Activated naive CD8-positive, alpha-beta T cell treated with anti-CD3 and anti-CD28 coated beads, Interleukin-2, amount 10 ng/mL, durations not matched to agents 7 days and 5 days (primary cell): ENCODE results near the gene SLC9A9. TPM values are rescaled to one million over a fixed set of nuclear protein-coding genes. Genes with fewer than 3 reads are reported as not detected.
A peak's percentile ranks its signal among the peaks of the same experiment; 100 is the strongest.
"Not testable (repeated sequence)": the region's sequence is repeated elsewhere in the genome, so short reads cannot be mapped to it uniquely, and the experiment has no call there.

ENCODE experiments used
- ATAC-seq: fragments of 150-1000 bp; cut with Tn5 transposase; one replicate; pipeline ENCODE4 v1.10.0; 2021; ENCODE audit warnings: low read depth, moderate library complexity
- POLR2A ChIA-PET: fragments of 350-600 bp; sonication (Branson Sonifier 250); formaldehyde crosslinking; loops from one replicate; lab custom pipeline; 2021; ENCODE audit warnings: antibody characterized with exemption; lab: Charles Lee
- DNase-seq: peaks from one replicate; pipeline ENCODE4 v3.0.0; 2021
- H3K27ac Mint-ChIP-seq: one replicate; pipeline ENCODE4 v1.8.0; 2022; ENCODE audit warnings: mild to moderate bottlenecking, mixed read lengths
- H3K27me3 Mint-ChIP-seq: one replicate; pipeline ENCODE4 v1.8.0; 2022; ENCODE audit warnings: mild to moderate bottlenecking, moderate library complexity, mixed read lengths
- H3K36me3 Mint-ChIP-seq: one replicate; pipeline ENCODE4 v1.8.0; 2021; ENCODE audit warnings: mild to moderate bottlenecking, mixed read lengths
- H3K4me1 Mint-ChIP-seq: one replicate; pipeline ENCODE4 v1.8.0; 2021; ENCODE audit warnings: mixed read lengths
- H3K4me3 Mint-ChIP-seq: one replicate; pipeline ENCODE4 v1.8.0; 2022; ENCODE audit warnings: mild to moderate bottlenecking, moderate library complexity, mixed read lengths
- H3K9me3 Mint-ChIP-seq: one replicate; pipeline ENCODE4 v1.8.0; 2021; ENCODE audit warnings: mixed read lengths
- total RNA-seq, 2 experiments: library from RNA; stranded (reverse); gene quantifications; one replicate each; pipeline ENCODE4 v1.2.3, GENCODE V29; 2021

SLC9A9 gene
- 10 to 100 TPM in 1 of 2 experiments, 1 to 10 TPM in 1; 9.9 to 13.2 TPM for total RNA-seq

DNA sequence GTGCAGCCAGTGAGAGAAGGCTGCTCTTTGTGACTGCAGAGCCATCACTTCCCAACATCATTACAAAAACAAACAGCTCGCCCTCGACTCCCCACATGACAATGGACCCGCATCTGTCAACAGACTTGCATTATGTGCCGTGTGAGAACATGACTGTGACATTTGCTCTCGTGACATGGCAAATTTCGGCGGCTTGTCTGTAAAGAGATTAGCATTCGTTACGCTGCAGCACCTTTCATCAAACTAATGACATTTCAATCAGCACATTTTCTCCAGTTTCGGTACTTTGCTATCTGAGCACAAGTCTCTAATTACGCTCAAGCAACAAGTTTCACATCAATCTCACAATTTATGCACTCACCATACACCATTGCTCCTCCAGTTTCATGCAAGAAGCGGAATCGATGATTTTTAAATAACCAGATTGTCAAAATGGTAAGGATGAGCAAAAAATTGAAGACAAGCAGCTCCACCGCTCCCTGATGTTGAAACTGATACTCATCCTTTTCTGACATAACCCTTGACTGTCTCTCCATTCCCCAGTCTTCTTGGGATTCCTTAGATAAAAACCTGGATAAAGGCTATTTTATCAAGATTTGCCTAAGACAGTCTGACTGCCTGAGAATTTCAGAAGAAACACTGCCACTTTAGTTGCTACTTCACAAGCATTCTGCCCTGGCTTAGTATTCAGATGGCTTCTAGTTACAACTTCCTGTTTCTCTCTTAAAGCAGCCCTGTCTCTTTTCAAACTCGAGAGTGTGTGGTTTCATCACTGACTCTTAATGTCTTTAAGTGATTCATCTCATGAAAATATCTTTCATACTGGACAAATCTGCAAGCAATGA is at the start of gene SLC9A9:
SLC9A9 (minus strand) TSS at position 682 of the 845 bp plus-strand sequence; CDS start at position 536, 146 bp downstream.
- H3K27me3 Mint-ChIP-seq = peaks cover 3% of the 10 kb centered on the region
- POLR2A ChIA-PET = interaction anchor here (1.4 to 1.7 kb wide), 3 partner anchors 24 to 124 kb away, joined by 3 to 14 read pairs (median 11); partner anchors contain the start of gene DIPK2A

DNA sequence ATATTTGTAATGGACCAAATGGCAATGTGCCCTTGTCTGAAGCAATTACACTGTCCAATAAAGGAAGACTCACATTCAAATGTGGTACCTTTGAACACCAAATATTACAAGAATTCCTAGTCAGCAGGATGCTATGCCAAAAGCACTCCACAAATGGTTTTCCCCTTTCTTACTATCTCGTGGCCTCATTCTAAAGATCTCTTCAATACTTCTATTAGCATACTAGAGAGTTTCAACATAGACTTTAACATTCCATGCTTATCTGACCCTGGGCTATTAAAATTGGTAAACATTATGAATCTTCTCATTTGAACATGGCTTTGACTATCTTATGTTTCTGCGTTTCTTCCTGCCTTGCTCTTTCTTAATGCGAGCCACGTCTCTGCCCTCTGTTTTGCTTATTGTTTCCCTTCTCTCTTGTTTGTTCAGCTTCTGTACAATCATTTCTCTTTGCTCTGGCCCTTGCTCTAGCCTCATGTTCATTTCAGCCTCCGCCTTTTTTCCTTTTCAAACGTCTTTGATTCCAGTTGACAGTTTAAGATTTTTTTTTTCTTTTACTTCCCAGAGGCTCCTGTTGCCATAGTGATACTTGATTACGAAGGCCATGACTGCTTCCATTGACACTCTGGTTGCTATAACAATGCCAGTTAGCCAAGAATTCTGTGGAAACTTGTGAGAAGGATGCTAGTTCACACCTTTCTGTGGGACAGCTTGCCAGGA is 49.5 kb upstream of the SLC9A9 start:
- DNase-seq (no peak), ATAC-seq (no peak)
- POLR2A ChIA-PET = no interaction called here
- Mint-ChIP-seq H3K36me3 (no peaks in the 10 kb centered on the region), H3K4me3 (no peak overlapping the region), H3K27ac (no peak overlapping the region), H3K4me1 (no peaks in the 10 kb centered on the region), H3K27me3 (peaks cover 13% of the 10 kb centered on the region), H3K9me3 (no peaks in the 10 kb centered on the region)

More for the DNA sequence above, at the start of gene SLC9A9:
- Mint-ChIP-seq H3K4me3 (peak within 1 kb of the TSS; percentile 89), H3K27ac (peak within 1 kb of the TSS; percentile 90), H3K4me1 (peaks cover 21% of the 10 kb centered on the region), H3K9me3 (no peaks in the 10 kb centered on the region), H3K36me3 (no peaks in the 10 kb centered on the region)
- peak; percentile 31 for DNase-seq
- ATAC-seq = peak; percentile 94

DNA sequence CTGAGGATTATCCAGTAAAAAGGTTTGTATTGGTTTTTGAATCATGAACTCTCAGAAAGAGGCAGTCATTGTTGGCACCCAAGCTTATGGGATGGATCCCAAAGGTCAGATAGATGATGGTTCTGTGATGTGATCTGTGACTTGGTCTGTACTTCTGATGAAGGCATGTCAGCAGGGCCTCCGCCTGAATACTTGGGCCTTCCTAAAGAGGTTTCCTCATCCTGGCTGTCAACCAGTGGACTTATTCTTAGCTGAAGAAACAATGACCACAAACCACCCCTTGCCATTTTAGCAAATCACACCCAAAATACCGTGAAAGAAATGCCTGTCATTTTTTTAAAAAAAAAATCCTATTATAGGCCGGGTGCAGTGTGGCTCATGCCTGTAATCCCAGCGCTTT is 48.2 kb upstream of the SLC9A9 start:
- Mint-ChIP-seq H3K4me1 (no peaks in the 10 kb centered on the region), H3K9me3 (no peaks in the 10 kb centered on the region), H3K4me3 (no peak overlapping the region), H3K27me3 (peaks cover 16% of the 10 kb centered on the region), H3K36me3 (no peaks in the 10 kb centered on the region), H3K27ac (no peak overlapping the region)
- POLR2A ChIA-PET = no interaction called here
- ATAC-seq (no peak), DNase-seq (no peak)

DNA sequence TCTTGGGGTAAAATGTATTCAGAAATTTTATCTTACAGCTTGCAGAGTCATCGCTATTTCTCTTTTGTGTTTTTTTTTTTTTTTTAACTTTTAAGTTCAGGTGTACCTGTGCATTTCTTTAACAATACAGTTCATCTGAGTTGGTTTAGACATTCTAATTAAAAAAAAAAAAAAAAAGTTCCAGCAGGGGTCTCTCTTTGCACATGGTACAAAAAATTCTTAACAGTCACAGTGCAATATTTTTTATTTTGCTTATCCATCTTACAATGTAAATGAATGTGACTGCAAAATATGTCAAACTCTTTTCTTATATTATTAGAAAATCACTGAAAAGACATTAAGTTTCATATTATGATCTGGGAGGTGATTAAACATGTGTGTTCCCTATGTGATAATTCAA is 47.5 kb upstream of the SLC9A9 start:
- ATAC-seq = no peak
- Mint-ChIP-seq H3K4me3 (no peak overlapping the region), H3K9me3 (no peaks in the 10 kb centered on the region), H3K27ac (no peak overlapping the region), H3K36me3 (no peaks in the 10 kb centered on the region), H3K27me3 (peaks cover 14% of the 10 kb centered on the region), H3K4me1 (no peaks in the 10 kb centered on the region)
- POLR2A ChIA-PET = no interaction called here
- no peak for DNase-seq

DNA sequence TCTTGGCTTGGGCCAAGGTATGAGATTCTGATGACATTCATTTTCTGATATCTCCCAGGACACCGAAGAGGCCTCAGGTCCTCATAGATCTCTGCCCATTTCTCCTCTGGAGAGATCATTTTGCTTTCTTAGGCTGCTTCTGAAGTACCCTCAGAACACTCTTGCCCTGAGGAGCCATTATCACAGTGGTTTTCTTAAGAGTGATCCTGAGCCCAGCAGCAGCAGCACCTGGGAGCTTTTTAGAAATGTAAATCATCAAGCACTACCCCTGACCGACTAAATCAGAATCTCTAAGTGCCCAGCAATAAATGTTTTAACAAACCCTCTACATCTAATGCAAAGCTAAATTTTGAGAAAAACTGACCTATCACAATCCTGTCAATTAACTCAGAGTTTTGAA is 40.6 kb upstream of the SLC9A9 start:
- ATAC-seq (no peak), DNase-seq (no peak)
- no peaks in the 10 kb centered on the region for H3K4me1 Mint-ChIP-seq
- no peak overlapping the region for H3K4me3 Mint-ChIP-seq
- no peaks in the 10 kb centered on the region for H3K36me3 Mint-ChIP-seq
- POLR2A ChIA-PET = no interaction called here
- H3K27me3 Mint-ChIP-seq = peaks cover 18% of the 10 kb centered on the region
- no peaks in the 10 kb centered on the region for H3K9me3 Mint-ChIP-seq
- H3K27ac Mint-ChIP-seq = no peak overlapping the region

DNA sequence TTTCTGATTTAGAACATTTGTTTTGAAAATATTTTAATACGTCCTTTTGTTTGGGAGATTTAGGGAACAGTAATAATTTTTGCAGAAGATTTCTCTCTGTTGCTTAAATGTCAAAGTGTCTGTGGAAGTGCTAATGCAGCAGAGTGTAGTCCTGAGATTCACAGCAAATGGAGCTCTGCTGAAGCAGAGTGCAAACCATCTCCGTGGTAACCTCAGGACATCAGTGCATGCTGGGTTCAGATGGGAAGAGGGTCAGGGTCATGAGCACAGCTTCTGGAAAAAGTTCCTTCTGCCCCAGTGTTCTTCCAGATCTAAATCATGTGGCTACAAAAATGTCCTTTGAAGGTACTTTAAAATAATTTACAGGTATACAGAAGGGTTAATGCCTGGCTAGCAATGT is 39.9 kb upstream of the SLC9A9 start:
- H3K27ac Mint-ChIP-seq = no peak overlapping the region
- no peaks in the 10 kb centered on the region for H3K4me1 Mint-ChIP-seq
- H3K27me3 Mint-ChIP-seq = peaks cover 17% of the 10 kb centered on the region
- DNase-seq (no peak), ATAC-seq (no peak)
- H3K4me3 Mint-ChIP-seq = no peak overlapping the region
- no peaks in the 10 kb centered on the region for H3K9me3 Mint-ChIP-seq
- POLR2A ChIA-PET = no interaction called here
- no peaks in the 10 kb centered on the region for H3K36me3 Mint-ChIP-seq

DNA sequence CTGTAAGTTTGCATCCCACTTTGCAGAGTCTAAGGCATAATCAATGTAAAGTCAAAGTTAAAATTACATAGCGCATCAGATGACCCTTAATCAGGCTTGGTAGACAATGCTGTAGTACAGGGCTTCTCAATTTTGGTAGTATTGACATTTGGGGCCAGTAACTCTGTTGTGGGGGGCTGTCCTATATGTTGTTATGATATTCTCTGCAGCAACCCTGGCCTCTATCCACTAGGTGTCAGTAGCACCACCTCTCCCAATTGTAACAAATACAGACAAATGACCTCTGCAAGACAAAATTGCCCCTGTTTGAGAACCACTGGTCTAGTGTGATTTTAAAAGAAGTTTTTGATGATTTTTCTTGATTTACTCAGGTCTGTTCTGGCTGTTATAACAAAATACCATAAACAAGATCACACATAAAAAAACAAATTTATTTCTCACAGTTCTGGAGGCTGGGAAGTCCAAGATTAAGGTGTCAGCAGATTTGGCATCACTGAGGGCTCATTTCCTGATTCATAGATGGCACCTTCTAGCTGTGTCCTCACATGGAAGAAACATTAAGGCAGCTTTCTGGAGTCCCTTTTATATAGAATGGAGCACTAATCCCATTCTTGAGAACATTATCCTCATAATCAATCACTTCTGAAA is 37.6 kb upstream of the SLC9A9 start:
- no peak overlapping the region for H3K4me3 Mint-ChIP-seq
- peaks cover 20% of the 10 kb centered on the region for H3K27me3 Mint-ChIP-seq
- no peaks in the 10 kb centered on the region for H3K4me1 Mint-ChIP-seq
- no peak overlapping the region for H3K27ac Mint-ChIP-seq
- H3K9me3 Mint-ChIP-seq = no peaks in the 10 kb centered on the region
- no peaks in the 10 kb centered on the region for H3K36me3 Mint-ChIP-seq
- DNase-seq (no peak), ATAC-seq (peak; percentile 77)
- POLR2A ChIA-PET = no interaction called here

DNA sequence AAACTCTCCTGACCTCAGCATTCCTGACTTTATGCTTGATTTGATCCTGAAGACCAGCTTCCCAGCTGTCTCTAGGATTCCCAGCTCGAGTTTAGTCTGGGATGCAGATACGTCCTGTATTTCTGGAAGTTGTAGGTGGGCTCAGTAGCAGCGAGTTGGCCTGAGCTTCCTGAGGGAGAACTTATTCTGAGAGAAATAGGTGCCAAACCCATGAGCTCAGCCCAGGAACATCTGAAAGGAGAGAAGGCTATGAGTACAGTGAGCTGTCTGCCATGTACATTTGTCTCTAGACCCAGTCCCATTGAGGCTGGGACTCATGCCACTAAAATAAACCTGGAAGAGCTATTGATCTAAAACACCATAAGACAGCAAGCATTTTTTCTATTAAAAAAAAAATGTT is 36.6 kb upstream of the SLC9A9 start:
- peaks cover 17% of the 10 kb centered on the region for H3K27me3 Mint-ChIP-seq
- DNase-seq (no peak), ATAC-seq (no peak)
- POLR2A ChIA-PET = interaction anchor here (0.9 kb wide), 1 partner anchor 87 kb away, joined by 3 read pairs; the partner anchor contains the start of gene DIPK2A
- H3K4me3 Mint-ChIP-seq = no peak overlapping the region
- no peak overlapping the region for H3K27ac Mint-ChIP-seq
- H3K36me3 Mint-ChIP-seq = no peaks in the 10 kb centered on the region
- H3K4me1 Mint-ChIP-seq = no peaks in the 10 kb centered on the region
- no peaks in the 10 kb centered on the region for H3K9me3 Mint-ChIP-seq

DNA sequence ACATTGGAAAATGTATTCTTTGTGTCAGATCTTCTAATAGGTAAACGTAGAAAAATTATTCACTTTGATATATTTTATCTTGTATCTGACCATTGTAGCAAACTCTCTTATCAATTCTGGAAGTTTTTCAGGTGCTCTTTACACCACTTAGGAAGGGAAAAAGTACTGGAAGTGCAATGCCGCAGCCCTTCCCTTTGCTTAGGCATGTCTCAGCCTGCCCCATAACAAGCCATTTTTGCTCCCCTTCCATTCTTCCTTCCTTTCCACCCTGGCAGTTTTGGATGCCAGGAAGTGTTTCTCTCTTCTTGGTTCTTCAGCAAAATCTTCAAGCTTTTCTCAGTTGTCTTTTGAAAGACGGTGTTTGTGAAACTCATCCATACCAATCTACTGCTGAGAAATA is 34.9 kb upstream of the SLC9A9 start:
- Mint-ChIP-seq H3K4me3 (no peak overlapping the region), H3K4me1 (no peaks in the 10 kb centered on the region), H3K9me3 (no peaks in the 10 kb centered on the region), H3K27ac (no peak overlapping the region), H3K27me3 (peaks cover 14% of the 10 kb centered on the region), H3K36me3 (no peaks in the 10 kb centered on the region)
- POLR2A ChIA-PET = no interaction called here
- DNase-seq (no peak), ATAC-seq (no peak)

DNA sequence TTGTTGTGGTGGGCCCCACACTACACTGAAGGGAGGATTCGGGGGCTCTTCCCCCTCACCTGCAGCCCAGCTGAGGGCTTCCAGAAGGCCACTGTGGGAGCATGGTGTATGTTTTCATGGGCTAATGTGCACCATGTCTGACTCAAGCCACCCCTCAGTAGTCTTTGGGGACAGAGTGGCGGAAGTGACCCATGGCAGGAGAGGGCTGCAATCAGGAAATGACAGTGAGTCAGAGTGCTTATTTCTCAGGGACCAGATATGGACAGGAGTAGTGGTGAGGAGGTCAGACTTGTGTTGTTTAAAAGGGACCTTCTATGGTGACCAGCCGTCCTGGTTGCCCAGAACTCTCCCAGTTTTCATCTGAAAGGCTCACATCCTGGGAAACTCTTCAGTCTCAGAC is 32.8 kb upstream of the SLC9A9 start:
- Mint-ChIP-seq H3K27ac (no peak overlapping the region), H3K9me3 (no peaks in the 10 kb centered on the region), H3K36me3 (no peaks in the 10 kb centered on the region), H3K4me1 (no peaks in the 10 kb centered on the region), H3K4me3 (no peak overlapping the region), H3K27me3 (peaks cover 14% of the 10 kb centered on the region)
- POLR2A ChIA-PET = no interaction called here
- ATAC-seq = no peak
- no peak for DNase-seq

DNA sequence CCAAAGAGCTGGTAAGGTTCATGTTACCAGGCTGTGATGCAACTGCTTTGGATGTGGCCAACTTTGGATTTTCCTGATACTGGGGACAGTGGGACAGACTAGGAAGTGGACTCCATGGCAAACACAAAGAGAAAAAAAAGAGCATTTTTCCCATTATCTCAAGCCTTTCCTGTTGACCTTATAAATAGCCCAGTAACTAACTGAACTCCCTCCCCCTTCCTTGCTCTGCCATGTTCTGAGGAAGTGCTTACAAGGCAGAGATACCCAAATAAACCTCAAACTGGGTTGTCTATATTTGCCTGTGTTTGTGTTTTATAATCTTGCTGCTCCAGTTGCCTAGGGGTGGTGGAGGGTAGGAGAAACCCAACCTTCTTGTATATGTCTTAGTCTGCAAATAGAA is 27.3 kb upstream of the SLC9A9 start:
- POLR2A ChIA-PET = no interaction called here
- Mint-ChIP-seq H3K27ac (no peak overlapping the region), H3K4me3 (no peak overlapping the region), H3K9me3 (no peaks in the 10 kb centered on the region), H3K27me3 (no peaks in the 10 kb centered on the region), H3K36me3 (no peaks in the 10 kb centered on the region), H3K4me1 (peaks cover 3% of the 10 kb centered on the region)
- ATAC-seq = no peak
- DNase-seq = no peak

DNA sequence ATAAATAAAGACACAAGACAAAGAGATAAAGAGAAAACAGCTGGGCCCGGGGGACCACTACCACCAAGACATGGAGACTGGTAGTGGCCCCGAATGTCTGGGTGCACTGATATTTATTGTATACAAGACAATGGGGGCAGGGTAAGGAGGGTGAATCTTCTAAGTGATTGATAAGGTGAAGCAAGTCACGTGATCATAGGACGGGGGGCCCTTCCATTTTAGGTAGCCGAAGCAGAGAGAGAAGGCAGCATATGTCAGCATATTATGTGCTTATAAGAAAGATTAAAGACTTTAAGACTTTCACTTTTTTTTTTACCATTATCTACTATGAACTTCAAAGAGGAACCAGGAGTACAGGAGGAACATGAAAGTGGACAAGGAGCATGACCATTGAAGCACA is 25.3 kb upstream of the SLC9A9 start:
- DNase-seq, H3K27ac Mint-ChIP-seq, POLR2A ChIA-PET, H3K4me3 Mint-ChIP-seq, H3K9me3 Mint-ChIP-seq, H3K4me1 Mint-ChIP-seq, H3K27me3 Mint-ChIP-seq, H3K36me3 Mint-ChIP-seq, ATAC-seq: not testable (repeated sequence)

DNA sequence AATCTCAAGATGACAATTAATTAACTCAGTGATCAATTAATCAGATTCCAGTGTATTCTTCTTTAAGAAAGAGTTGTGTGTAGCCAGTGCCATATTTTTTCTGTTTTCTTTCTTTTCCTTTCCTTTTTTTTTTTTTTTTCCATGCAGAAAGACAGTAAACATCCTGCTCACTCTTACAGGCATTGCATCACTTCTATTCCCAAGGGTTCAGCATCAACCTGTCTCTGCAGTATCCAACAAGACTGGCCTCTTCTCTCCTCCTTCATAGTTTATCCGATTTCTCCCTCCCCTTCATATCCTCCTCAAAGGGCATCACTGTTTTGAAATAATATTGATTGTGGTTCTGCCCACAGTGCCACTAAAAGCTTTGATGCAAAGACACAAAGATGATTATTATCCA is 17.0 kb upstream of the SLC9A9 start:
- no peak for ATAC-seq
- Mint-ChIP-seq H3K27ac (no peak overlapping the region), H3K9me3 (peaks cover 6% of the 10 kb centered on the region), H3K27me3 (peaks cover 7% of the 10 kb centered on the region), H3K36me3 (no peaks in the 10 kb centered on the region), H3K4me3 (no peak overlapping the region), H3K4me1 (no peaks in the 10 kb centered on the region)
- POLR2A ChIA-PET = no interaction called here
- DNase-seq = no peak
